Right lobe of liver (tissue), 4 donors: ENCODE results near the gene METAP1D.

Experiments used
- CTCF ChIP-seq, 4 donors: fragments of 200-600 bp in 3 of 4; fragments of 450-650 bp in 1 of 4; IDR thresholded peaks; one replicate each; pipeline versions ENCODE4 v1.5.1 to v1.8.0; 2016 to 2022; ENCODE audit warnings: antibody characterized with exemption in 4 of 4, mild to moderate bottlenecking in 2 of 4
- POLR2A ChIP-seq: fragments of 450-650 bp; IDR thresholded peaks from one replicate; pipeline ENCODE4 v1.6.1; 2017; ENCODE audit warnings: antibody characterized with exemption, mild to moderate bottlenecking
- donor health status: DM: no; HTN: no; CAD: no.
- donor health status: DM: no; HTN: no; CAD: no.
- donor health status: DM: no; HTN: yes; CAD: no.

GRCh38 chr2:172063446-172063845 lies 63.7 kb downstream of the METAP1D start:
- TF ChIP-seq POLR2A (no peak), CTCF (IDR thresholded peaks at IDR 0.05) (no peak)
